HCT116 (cell line): Measurements from ENCODE around the gene E2F6. TPM values are rescaled to one million over a fixed set of nuclear protein-coding genes. Genes with fewer than 3 reads are reported as not detected.

Experiments
- ATAC-seq: fragments of 200-7000 bp; cut with Tn5 transposase; 2 replicates; pipeline ENCODE4 v1.9.1; 2020; ENCODE audit warnings: mild to moderate bottlenecking, moderate library complexity
- BruUV-seq: library from RNA; stranded (reverse); fragments of 400-500 nt; replicated peaks from 2 replicates; lab custom pipeline; 2021; lab: Mats Ljungman, UMichigan
- CTCF ChIA-PET: fragments of 300-600 bp; sonication (Branson Sonifier 250); formaldehyde crosslinking; loops from one replicate; lab custom pipeline; 2021; ENCODE audit warnings: antibody characterized with exemption; lab: Charles Lee
- POLR2A ChIA-PET: fragments of 300-600, 350-600 bp; sonication (Branson Sonifier 250); formaldehyde crosslinking; loops from one replicate; lab custom pipeline; 2021; ENCODE audit warnings: antibody characterized with exemption; lab: Charles Lee
- RAD21 ChIA-PET, 2 experiments: fragments of 300-600 bp; sonication (Branson Sonifier 250); formaldehyde crosslinking; loops; one replicate each; lab custom pipeline; 2023; ENCODE audit warnings: low total read pairs in 2 of 2; ENCODE audit not compliant: uncharacterized antibody in 2 of 2, unreplicated experiment in 2 of 2, low non-redundant PET in 1 of 2; lab: Charles Lee
- DNase-seq: peaks from one replicate; pipeline ENCODE4 v3.0.0-alpha.2; 2010; ENCODE audit warnings: low read depth, low spot score
- H2AFZ ChIP-seq: fragments of 200-600 bp; shearing (Covaris generic), sonication (generic); 2 replicates; pipeline ENCODE4 v1.6.1; 2017; ENCODE audit warnings: low read depth, mixed run types, mixed read lengths, antibody characterized with exemption, low read length; ENCODE audit not compliant: poor library complexity, severe bottlenecking
- H3K27ac ChIP-seq: 2 replicates; pipeline ENCODE4 v1.5.1; 2012; ENCODE audit warnings: low read depth, low read length
- H3K27me3 ChIP-seq: fragments of 200-600 bp; sonication (generic); 2 replicates; pipeline ENCODE4 v1.6.1; 2016; ENCODE audit warnings: mixed run types, low read length, mixed read lengths; ENCODE audit not compliant: insufficient read depth
- H3K36me3 ChIP-seq, 2 experiments: fragments of 200-500 bp in 1 of 2; fragments of 200-600 bp in 1 of 2; sonication (Bioruptor generic) in 1 of 2; sonication (generic) in 1 of 2; 2 replicates each; pipeline versions ENCODE4 v1.5.1 to v1.6.1; 2014 to 2016; ENCODE audit warnings: low read length in 2 of 2, inconsistent platforms in 1 of 2, mixed read lengths in 1 of 2, mixed run types in 1 of 2; ENCODE audit not compliant: insufficient read depth in 2 of 2, control insufficient read depth in 1 of 2
- H3K4me1 ChIP-seq, 2 experiments: fragments of 200-600 bp in 1 of 2; sonication (generic) in 1 of 2; 2 replicates each; pipeline versions ENCODE4 v1.5.1 to v1.6.1; 2012 to 2017; ENCODE audit warnings: low read length in 2 of 2, inconsistent platforms in 1 of 2, mild to moderate bottlenecking in 1 of 2, mixed read lengths in 1 of 2, mixed run types in 1 of 2, moderate library complexity in 1 of 2; ENCODE audit not compliant: insufficient read depth in 2 of 2, control insufficient read depth in 1 of 2
- H3K4me2 ChIP-seq: fragments of 200-600 bp; sonication (generic); 2 replicates; pipeline ENCODE4 v1.6.1; 2017; ENCODE audit warnings: mixed run types, low read length, mixed read lengths
- H3K4me3 ChIP-seq, 2 experiments: fragments of 200-600 bp in 1 of 2; sonication (generic) in 1 of 2; replicated peaks in 1 of 2; 2 replicates each; pipeline ENCODE4 v1.5.1; 2011 to 2016; ENCODE audit warnings: low read length in 2 of 2, control low read depth in 1 of 2, low read depth in 1 of 2, mild to moderate bottlenecking in 1 of 2, mixed read lengths in 1 of 2, mixed run types in 1 of 2
- H3K79me2 ChIP-seq: fragments of 200-600 bp; sonication (generic); 2 replicates; pipeline ENCODE4 v1.6.1; 2017; ENCODE audit warnings: mild to moderate bottlenecking, mixed run types, low read length, moderate library complexity, mixed read lengths; ENCODE audit not compliant: insufficient read depth
- H3K9ac ChIP-seq: fragments of 200-600 bp; sonication (generic); 2 replicates; pipeline ENCODE4 v1.6.1; 2016; ENCODE audit warnings: low read length, mixed read lengths
- H3K9me2 ChIP-seq: fragments of 200-600 bp; sonication (generic), shearing (Covaris generic); 2 replicates; pipeline ENCODE4 v1.6.1; 2017; ENCODE audit warnings: mixed run types, mild to moderate bottlenecking, moderate library complexity; ENCODE audit not compliant: insufficient read depth
- H3K9me3 ChIP-seq, 2 experiments: fragments of 200-500 bp in 1 of 2; fragments of 200-600 bp in 1 of 2; sonication (Bioruptor generic) in 1 of 2; sonication (generic) in 1 of 2; 2 replicates each; pipeline ENCODE4 v1.6.1; 2014 to 2017; ENCODE audit warnings: low read length in 2 of 2, mixed read lengths in 2 of 2, inconsistent platforms in 1 of 2, low read depth in 1 of 2, mild to moderate bottlenecking in 1 of 2, mixed run types in 1 of 2, moderate library complexity in 1 of 2; ENCODE audit not compliant: control insufficient read depth in 1 of 2, insufficient read depth in 1 of 2
- H4K20me1 ChIP-seq: fragments of 200-600 bp; sonication (generic), shearing (Covaris generic); 2 replicates; pipeline ENCODE4 v1.6.1; 2017; ENCODE audit warnings: mixed run types, mild to moderate bottlenecking, moderate library complexity; ENCODE audit not compliant: insufficient read depth
- ATF3 ChIP-seq: IDR thresholded peaks from 2 replicates; pipeline ENCODE4 v1.6.1; 2012
- CBX3 ChIP-seq: IDR thresholded peaks from 2 replicates; pipeline ENCODE4 v1.6.1; 2012; ENCODE audit warnings: low read depth
- CTCF ChIP-seq, 3 experiments: fragments of 200-600 bp in 1 of 3; sonication (generic) in 1 of 3; IDR thresholded peaks in 2 of 3; conservative IDR thresholded peaks in 1 of 3; 2 replicates each; pipeline ENCODE4 v1.5.1; 2012 to 2017; ENCODE audit warnings: low read depth in 2 of 3, low read length in 2 of 3, antibody characterized with exemption in 1 of 3, borderline replicate concordance in 1 of 3, control low read depth in 1 of 3, mild to moderate bottlenecking in 1 of 3, mixed read lengths in 1 of 3, mixed run types in 1 of 3, moderate library complexity in 1 of 3; ENCODE audit not compliant: insufficient read depth in 1 of 3
- EGR1 ChIP-seq: IDR thresholded peaks from 2 replicates; pipeline ENCODE4 v1.6.1; 2012; ENCODE audit warnings: low read depth
- EZH2phosphoT487 ChIP-seq: fragments of 200-600 bp; IDR thresholded peaks from 2 replicates; pipeline ENCODE4 v1.6.1; 2018; ENCODE audit warnings: antibody characterized with exemption, borderline replicate concordance
- FOSL1 ChIP-seq: IDR thresholded peaks from 2 replicates; pipeline ENCODE4 v1.6.1; 2012; ENCODE audit warnings: low read depth
- POLR2A ChIP-seq: IDR thresholded peaks from 2 replicates; pipeline ENCODE4 v1.7.0; 2011; ENCODE audit warnings: borderline replicate concordance; ENCODE audit not compliant: insufficient read depth, insufficient read length; ENCODE audit errors: extremely low read depth
- POLR2AphosphoS5 ChIP-seq: IDR thresholded peaks from 2 replicates; pipeline ENCODE4 v1.6.1; 2011; ENCODE audit warnings: mild to moderate bottlenecking, low read depth, low read length, moderate library complexity
- RAD21 ChIP-seq: IDR thresholded peaks from 2 replicates; pipeline ENCODE4 v1.6.1; 2012; ENCODE audit warnings: low read depth, mild to moderate bottlenecking
- REST ChIP-seq: IDR thresholded peaks from 2 replicates; pipeline ENCODE4 v1.6.1; 2012; ENCODE audit warnings: low read depth
- SIN3A ChIP-seq: IDR thresholded peaks from 2 replicates; pipeline ENCODE4 v1.6.1; 2012; ENCODE audit warnings: low read depth
- SRF ChIP-seq: IDR thresholded peaks from 2 replicates; pipeline ENCODE4 v1.6.1; 2012; ENCODE audit warnings: low read depth
- YY1 ChIP-seq: IDR thresholded peaks from 2 replicates; pipeline ENCODE4 v1.6.1; 2011; ENCODE audit warnings: low read length, low read depth, moderate library complexity, mild to moderate bottlenecking; ENCODE audit not compliant: insufficient replicate concordance; ENCODE audit errors: extremely low read depth
- ZNF274 ChIP-seq: fragments of 200-500 bp; sonication (Bioruptor generic); IDR thresholded peaks from 2 replicates; pipeline ENCODE4 v1.6.1; 2014; ENCODE audit warnings: mild to moderate bottlenecking, low read depth, low read length, inconsistent platforms
- intact Hi-C: fragments of 100-400 bp; cut with micrococcal nuclease; formaldehyde crosslinking; loops from 2 replicates; pipeline ENCODE4 v1.10.0; 2022
- total RNA-seq: library from RNA; stranded (reverse); gene quantifications from one replicate; pipeline ENCODE4 v1.2.1, GENCODE V29; 2021; ENCODE audit not compliant: unreplicated experiment
- TF ChIP-seq, protein P1 (sequence below): IDR thresholded peaks from 2 replicates; pipeline ENCODE4 v1.6.1; 2012

The E2F6 gene
- total RNA-seq, 1 experiment from 2014 or later: 22.8 TPM

DNA sequence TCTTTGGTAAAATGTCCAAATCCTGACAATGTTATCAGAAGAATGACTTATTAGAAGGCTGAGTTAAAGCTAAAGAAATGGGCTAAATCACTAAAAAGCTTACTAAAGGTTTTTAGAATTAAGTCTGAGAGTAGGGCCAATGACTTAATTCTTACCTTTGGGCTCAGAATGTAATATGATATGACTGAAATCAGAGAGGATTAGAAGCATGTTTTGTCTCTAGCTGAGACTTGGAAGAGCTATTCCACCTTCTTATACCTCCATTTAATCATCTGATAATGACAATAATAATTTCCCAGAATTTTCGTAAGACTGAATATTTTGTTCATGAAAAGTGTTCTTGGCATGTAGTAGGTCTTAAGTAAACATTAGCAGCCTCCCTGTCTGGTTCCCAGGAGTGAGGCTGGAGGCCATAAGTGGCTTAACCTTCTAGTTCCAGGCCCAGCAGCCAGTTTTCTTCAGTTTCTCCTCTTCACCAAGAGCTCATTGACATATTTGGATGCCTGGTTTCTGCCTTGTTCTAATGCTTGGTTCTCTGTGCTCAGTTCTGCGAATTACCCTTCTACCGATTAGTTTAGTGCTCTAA lies 25.5 kb upstream of the E2F6 start:
- ChIA-PET POLR2A (no interaction called here), RAD21 (no interaction called here), CTCF (interaction anchor here (0.8 to 1.5 kb wide), 2 partner anchors 13 to 14 kb away, joined by 3 read pairs; no protein-coding TSS in a partner anchor)
- BruUV-seq: no TSS peak
- intact Hi-C loops: no loop called here
- ATAC-seq: no peak
- H3K79me2 ChIP-seq: no peaks in the 10 kb centered on the region
- no peaks in the 10 kb centered on the region for H4K20me1 ChIP-seq
- no peak overlapping the region for H3K9ac ChIP-seq
- TF ChIP-seq CTCF (IDR thresholded peaks at IDR 0.05 in 2 of 3, conservative IDR thresholded peaks at IDR 0.05 in 1 of 3; ENCODE audit: borderline replicate concordance in 1 of 3, insufficient read depth in 1 of 3, low read depth in 2 of 3, low read length in 2 of 3): no peak
- DNase-seq: no peak
- no peak overlapping the region for H2AFZ ChIP-seq
- H3K4me1 ChIP-seq: no peaks in the 10 kb centered on the region
- no peak overlapping the region for H3K4me3 ChIP-seq
- H3K9me2 ChIP-seq: no peaks in the 10 kb centered on the region
- no peaks in the 10 kb centered on the region for H3K9me3 ChIP-seq
- no peak overlapping the region for H3K27ac ChIP-seq
- H3K4me2 ChIP-seq: no peak overlapping the region
- H3K36me3 ChIP-seq: no peaks in the 10 kb centered on the region
- no peaks in the 10 kb centered on the region for H3K27me3 ChIP-seq

DNA sequence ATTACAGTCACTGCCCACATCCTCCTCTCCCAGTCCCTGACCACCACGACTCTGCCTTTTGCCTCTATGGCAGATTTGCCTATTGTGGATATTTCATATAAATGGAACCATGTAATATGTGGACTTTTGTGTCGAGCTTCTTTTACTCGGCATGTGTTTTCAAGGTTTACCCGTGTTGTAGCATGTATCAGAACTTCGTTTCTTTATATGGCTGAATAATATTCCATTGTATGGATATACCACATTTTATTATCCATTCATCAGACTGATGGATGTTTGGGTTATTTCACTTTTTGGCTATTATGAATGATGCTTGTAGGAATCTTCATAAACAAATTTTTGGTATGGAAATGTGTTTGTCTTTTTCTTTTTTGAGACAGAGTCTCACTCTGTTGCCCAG lies 24.2 kb upstream of the E2F6 start:
- RAD21 ChIA-PET: no interaction called here
- no peaks in the 10 kb centered on the region for H3K4me1 ChIP-seq
- H3K4me2 ChIP-seq: no peak overlapping the region
- no peak overlapping the region for H3K27ac ChIP-seq
- POLR2A ChIA-PET: no interaction called here
- no peak overlapping the region for H2AFZ ChIP-seq
- H3K36me3 ChIP-seq: no peaks in the 10 kb centered on the region
- CTCF ChIA-PET: interaction anchor here (1.5 kb wide), 1 partner anchor 12 kb away, joined by 3 read pairs; no protein-coding TSS in a partner anchor
- intact Hi-C loops: no loop called here
- ATAC-seq (no peak), DNase-seq (no peak)
- H4K20me1 ChIP-seq: no peaks in the 10 kb centered on the region
- BruUV-seq: no TSS peak
- H3K4me3 ChIP-seq: no peak overlapping the region
- no peaks in the 10 kb centered on the region for H3K79me2 ChIP-seq
- H3K27me3 ChIP-seq: no peaks in the 10 kb centered on the region
- H3K9me3 ChIP-seq: no peaks in the 10 kb centered on the region
- no peak overlapping the region for H3K9ac ChIP-seq
- no peaks in the 10 kb centered on the region for H3K9me2 ChIP-seq
- TF ChIP-seq POLR2A (no peak), FOSL1 (no peak), CBX3 (no peak), EZH2phosphoT487 (no peak), SIN3A (no peak), POLR2AphosphoS5 (no peak), EGR1 (no peak), SRF (no peak), REST (no peak), ZNF274 (no peak), ATF3 (no peak), RAD21 (no peak), YY1 (no peak)
- TF ChIP-seq, protein P1, sequence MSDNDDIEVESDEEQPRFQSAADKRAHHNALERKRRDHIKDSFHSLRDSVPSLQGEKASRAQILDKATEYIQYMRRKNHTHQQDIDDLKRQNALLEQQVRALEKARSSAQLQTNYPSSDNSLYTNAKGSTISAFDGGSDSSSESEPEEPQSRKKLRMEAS: no peak
